ENCODE data around the gene FREM2. TPM values are rescaled to one million over a fixed set of nuclear protein-coding genes. Genes with fewer than 3 reads are reported as not detected.

FREM2 gene
- total and polyA plus RNA-seq, 2 of the 13 experiments (the other 11 are each of a cell fraction or from before 2014, with no cell fraction given) = not detected

GRCh38 chr13:38763446-38764381 lies 76.8 kb downstream of the FREM2 start:
- H3K4me1 ChIP-seq (ENCODE audit: insufficient read depth, low read length) = no peaks in the 10 kb centered on the region
- no peaks in the 10 kb centered on the region for H3K27me3 ChIP-seq (ENCODE audit: control insufficient read depth in 1 of 2, insufficient read depth in 2 of 2, low read length in 2 of 2)
- no TSS peak for BruUV-seq (replicated peaks)
- TF ChIP-seq, protein P1, sequence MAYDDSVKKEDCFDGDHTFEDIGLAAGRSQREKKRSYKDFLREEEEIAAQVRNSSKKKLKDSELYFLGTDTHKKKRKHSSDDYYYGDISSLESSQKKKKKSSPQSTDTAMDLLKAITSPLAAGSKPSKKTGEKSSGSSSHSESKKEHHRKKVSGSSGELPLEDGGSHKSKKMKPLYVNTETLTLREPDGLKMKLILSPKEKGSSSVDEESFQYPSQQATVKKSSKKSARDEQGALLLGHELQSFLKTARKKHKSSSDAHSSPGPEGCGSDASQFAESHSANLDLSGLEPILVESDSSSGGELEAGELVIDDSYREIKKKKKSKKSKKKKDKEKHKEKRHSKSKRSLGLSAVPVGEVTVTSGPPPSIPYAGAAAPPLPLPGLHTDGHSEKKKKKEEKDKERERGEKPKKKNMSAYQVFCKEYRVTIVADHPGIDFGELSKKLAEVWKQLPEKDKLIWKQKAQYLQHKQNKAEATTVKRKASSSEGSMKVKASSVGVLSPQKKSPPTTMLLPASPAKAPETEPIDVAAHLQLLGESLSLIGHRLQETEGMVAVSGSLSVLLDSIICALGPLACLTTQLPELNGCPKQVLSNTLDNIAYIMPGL (CRISPR knock-in tag; IDR thresholded peaks at IDR 0.05; ENCODE audit: borderline replicate concordance in 1 of 2, low read depth in 1 of 2) = no peak
- TF ChIP-seq ZBTB21 (CRISPR knock-in tag; IDR thresholded peaks at IDR 0.05) (no peak), ZNF563 (CRISPR knock-in tag; IDR thresholded peaks at IDR 0.05) (no peak), STAG1 (CRISPR knock-in tag; IDR thresholded peaks at IDR 0.05) (peak; percentile 45), MLX (CRISPR knock-in tag; IDR thresholded peaks at IDR 0.05) (no peak)
- TF ChIP-seq, protein P2, sequence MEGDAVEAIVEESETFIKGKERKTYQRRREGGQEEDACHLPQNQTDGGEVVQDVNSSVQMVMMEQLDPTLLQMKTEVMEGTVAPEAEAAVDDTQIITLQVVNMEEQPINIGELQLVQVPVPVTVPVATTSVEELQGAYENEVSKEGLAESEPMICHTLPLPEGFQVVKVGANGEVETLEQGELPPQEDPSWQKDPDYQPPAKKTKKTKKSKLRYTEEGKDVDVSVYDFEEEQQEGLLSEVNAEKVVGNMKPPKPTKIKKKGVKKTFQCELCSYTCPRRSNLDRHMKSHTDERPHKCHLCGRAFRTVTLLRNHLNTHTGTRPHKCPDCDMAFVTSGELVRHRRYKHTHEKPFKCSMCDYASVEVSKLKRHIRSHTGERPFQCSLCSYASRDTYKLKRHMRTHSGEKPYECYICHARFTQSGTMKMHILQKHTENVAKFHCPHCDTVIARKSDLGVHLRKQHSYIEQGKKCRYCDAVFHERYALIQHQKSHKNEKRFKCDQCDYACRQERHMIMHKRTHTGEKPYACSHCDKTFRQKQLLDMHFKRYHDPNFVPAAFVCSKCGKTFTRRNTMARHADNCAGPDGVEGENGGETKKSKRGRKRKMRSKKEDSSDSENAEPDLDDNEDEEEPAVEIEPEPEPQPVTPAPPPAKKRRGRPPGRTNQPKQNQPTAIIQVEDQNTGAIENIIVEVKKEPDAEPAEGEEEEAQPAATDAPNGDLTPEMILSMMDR (CRISPR knock-in tag; IDR thresholded peaks at IDR 0.05) = peak; percentile 46
- POLR2A ChIA-PET = no interaction called here
- no peaks in the 10 kb centered on the region for H4K20me1 ChIP-seq (ENCODE audit: insufficient read depth, low read length)
- H3K27ac ChIP-seq (ENCODE audit: extremely low read length, insufficient read depth, low read length) = no peak overlapping the region
- WGBS (ENCODE audit: low lambda C conversion rate) = 17% methylated on average over 7 of the region's 7 CpGs
- no peak overlapping the region for H3K4me3 ChIP-seq (replicated peaks in 1 of 3; ENCODE audit: insufficient read depth in 1 of 3, low read depth in 2 of 3, low read length in 3 of 3)
- H3K79me2 ChIP-seq (ENCODE audit: insufficient read depth, low read length) = no peaks in the 10 kb centered on the region
- in situ Hi-C loops (cut with HindIII; ENCODE audit: extremely low pct_ligation_motif_present, low pct_unique_long_range_greater_than_20kb) (no loop called here), intact Hi-C loops (cut with micrococcal nuclease; ENCODE audit: unreplicated experiment) (no loop called here)
- no peak overlapping the region for H3K9ac ChIP-seq (ENCODE audit: insufficient read depth, low read depth, low read length)
- ATAC-seq (peak; percentile 75), FAIRE-seq (no peak), DNase-seq (ENCODE audit: low spot score) (peak; percentile 16)
- no peak overlapping the region for H3K4me2 ChIP-seq (ENCODE audit: low read depth, low read length)
- H3K9me3 ChIP-seq (ENCODE audit: low read length) = no peaks in the 10 kb centered on the region
- CTCF ChIA-PET (ENCODE audit: low intra/inter-chr PET ratio, low total read pairs) = no interaction called here
- peak overlapping the region; percentile 34 for H2AFZ ChIP-seq (ENCODE audit: low read length)
- H3K36me3 ChIP-seq (replicated peaks in 1 of 2; ENCODE audit: control insufficient read depth in 1 of 2, insufficient read depth in 2 of 2, low read length in 2 of 2) = no peaks in the 10 kb centered on the region
